ENCODE data around the gene NACC2. TPM values are rescaled to one million over a fixed set of nuclear protein-coding genes. Genes with fewer than 3 reads are reported as not detected.

The NACC2 gene
- polyA plus RNA-seq, 1 of the 3 experiments (the other 2 are of a cell fraction) = 22.1 TPM

GRCh38 chr9:136090768-136091581, 4.1 kb downstream of the NACC2 start:
- 89% methylated on average over 5 of the region's 22 CpGs for WGBS (ENCODE audit: low lambda C conversion rate)

GRCh38 chr9:136090056-136090735, 4.9 kb downstream of the NACC2 start:
- POLR2A ChIA-PET = interaction anchor here (0.7 kb wide), 1 partner anchor 49 kb away, joined by 3 read pairs; no protein-coding TSS in a partner anchor
- Histone ChIP-seq H3K4me2 (peak overlapping the region; percentile 49; the same call in 1 of the 2 replicates), H3K79me2 (ENCODE audit: insufficient read depth) (peaks cover 87% of the 10 kb centered on the region), H3K4me3 (ENCODE audit: low read depth in 2 of 2, low read length in 1 of 2) (no peak overlapping the region), H3K9me2 (no peaks in the 10 kb centered on the region), H3K9ac (no peak overlapping the region), H3K9me3 (no peaks in the 10 kb centered on the region), H3K36me3 (replicated peaks in 1 of 2; ENCODE audit: control insufficient read depth in 1 of 2, insufficient read depth in 2 of 2, low read length in 1 of 2) (peaks cover 0 to 2% of the 10 kb centered on the region in 2 experiments), H3K27ac (ENCODE audit: low read depth in 2 of 2, low read length in 1 of 2) (no peak overlapping the region), H2AFZ (ENCODE audit: low read depth) (no peak overlapping the region), H3K27me3 (ENCODE audit: insufficient read depth) (no peaks in the 10 kb centered on the region), H3F3A (replicated peaks; ENCODE audit: insufficient read depth) (peaks cover 10% of the 10 kb centered on the region), H4K20me1 (ENCODE audit: insufficient read depth) (peaks cover 87% of the 10 kb centered on the region), H3K4me1 (ENCODE audit: control insufficient read depth in 1 of 2, insufficient read depth in 2 of 2, low read depth in 1 of 2, low read length in 1 of 2) (peaks cover 32 to 54% of the 10 kb centered on the region in 2 experiments; a peak in 3 of 4 replicates)
- peak; percentile 46 for DNase-seq
- 90% methylated on average over 2 of the region's 9 CpGs for WGBS (ENCODE audit: low lambda C conversion rate)
- no peak for TF ChIP-seq GATA2 (CRISPR knock-in tag; IDR thresholded peaks at IDR 0.05)
- no peak for TF ChIP-seq REST (IDR thresholded peaks at IDR 0.05; ENCODE audit: low read depth, low read length)
- CTCF ChIA-PET = interaction anchor here (0.7 to 4.3 kb wide), 20 partner anchors 11 to 158 kb away, joined by 3 to 37 read pairs (median 4); no protein-coding TSS in a partner anchor

More at GRCh38 chr9:136090768-136091581, 4.1 kb downstream of the NACC2 start:
- H3K9ac ChIP-seq = no peak overlapping the region
- H3K4me2 ChIP-seq = peak overlapping the region; percentile 28; the same call in 1 of the 2 replicates
- H3K9me3 ChIP-seq = no peaks in the 10 kb centered on the region
- H3K4me3 ChIP-seq (ENCODE audit: low read depth in 2 of 2, low read length in 1 of 2) = no peak overlapping the region
- peaks cover 32 to 53% of the 10 kb centered on the region in 2 experiments; a peak in 3 of 4 replicates for H3K4me1 ChIP-seq (ENCODE audit: control insufficient read depth in 1 of 2, insufficient read depth in 2 of 2, low read depth in 1 of 2, low read length in 1 of 2)
- H3K36me3 ChIP-seq (replicated peaks in 1 of 2; ENCODE audit: control insufficient read depth in 1 of 2, insufficient read depth in 2 of 2, low read length in 1 of 2) = peaks cover 0 to 2% of the 10 kb centered on the region in 2 experiments
- POLR2A ChIA-PET = no interaction called here
- H3K79me2 ChIP-seq (ENCODE audit: insufficient read depth) = peaks cover 84% of the 10 kb centered on the region
- H3K9me2 ChIP-seq = no peaks in the 10 kb centered on the region
- TF ChIP-seq TEAD4 (IDR thresholded peaks at IDR 0.05; ENCODE audit: borderline replicate concordance, insufficient read depth) = no peak
- H3F3A ChIP-seq (replicated peaks; ENCODE audit: insufficient read depth) = peaks cover 10% of the 10 kb centered on the region
- peaks cover 79% of the 10 kb centered on the region for H4K20me1 ChIP-seq (ENCODE audit: insufficient read depth)
- peak; percentile 38 for DNase-seq
- CTCF ChIA-PET = interaction anchor here (0.7 to 4.3 kb wide), 12 partner anchors 10 to 1135 kb away, joined by 3 to 37 read pairs (median 4); no protein-coding TSS in a partner anchor
- no peaks in the 10 kb centered on the region for H3K27me3 ChIP-seq (ENCODE audit: insufficient read depth)
- no peak overlapping the region for H2AFZ ChIP-seq (ENCODE audit: low read depth)
- no peak overlapping the region for H3K27ac ChIP-seq (ENCODE audit: low read depth in 2 of 2, low read length in 1 of 2)
